K562 (cell line): Measurements from ENCODE around the gene SMIM22. TPM values are rescaled to one million over a fixed set of nuclear protein-coding genes. Genes with fewer than 3 reads are reported as not detected.
A peak's percentile ranks its signal among the peaks of the same experiment; 100 is the strongest.

Experiments
- AFF1 ChIP-seq, 2 experiments: fragments of 450-650 bp; IDR thresholded peaks; 2 replicates each; pipeline ENCODE4 v1.6.1; 2018; ENCODE audit warnings: mild to moderate bottlenecking in 2 of 2, low read depth in 1 of 2; ENCODE audit not compliant: partially characterized antibody in 2 of 2
- HMGN3 ChIP-seq: IDR thresholded peaks from 2 replicates; pipeline ENCODE4 v1.6.1; 2011; ENCODE audit warnings: borderline replicate concordance, low read depth, mild to moderate bottlenecking, mixed read lengths, low read length; ENCODE audit not compliant: insufficient read length; ENCODE audit errors: extremely low read depth
- POLR2AphosphoS5 ChIP-seq: IDR thresholded peaks from 2 replicates; pipeline ENCODE4 v1.6.1; 2011; ENCODE audit warnings: mild to moderate bottlenecking, low read depth, low read length, moderate library complexity; ENCODE audit not compliant: control insufficient read depth, insufficient read depth
- POLR2B ChIP-seq: fragments of 450-650 bp; IDR thresholded peaks from 2 replicates; pipeline ENCODE4 v1.6.1; 2018; ENCODE audit warnings: low read depth; ENCODE audit not compliant: partially characterized antibody
- POLR2G ChIP-seq: fragments of 200-400 bp; formaldehyde crosslinking; IDR thresholded peaks from 2 replicates; pipeline ENCODE4 v1.6.1; 2017; ENCODE audit warnings: low read depth, mild to moderate bottlenecking, antibody characterized with exemption, low read length, moderate library complexity
- RFX5 ChIP-seq: IDR thresholded peaks from 2 replicates; pipeline ENCODE4 v1.6.1; 2011; ENCODE audit warnings: low read depth, mild to moderate bottlenecking, improper control_type of control experiment, low read length
- SAFB ChIP-seq: fragments of 200-400 bp; formaldehyde crosslinking; IDR thresholded peaks from 2 replicates; pipeline ENCODE4 v1.6.1; 2017; ENCODE audit warnings: low read depth, low read length, borderline replicate concordance
- SIX5 ChIP-seq, 2 experiments: IDR thresholded peaks; 2 replicates each; pipeline ENCODE4 v1.6.1; 2011; ENCODE audit warnings: low read length in 2 of 2, borderline replicate concordance in 1 of 2, low read depth in 1 of 2, mild to moderate bottlenecking in 1 of 2, moderate library complexity in 1 of 2; ENCODE audit not compliant: insufficient read depth in 1 of 2
- SMAD3 ChIP-seq: fragments of 450-650 bp; formaldehyde crosslinking; conservative IDR thresholded peaks from 2 replicates; pipeline ENCODE4 v1.4.0; 2020; ENCODE audit warnings: mild to moderate bottlenecking
- ZNF143 ChIP-seq: sonication (generic); formaldehyde crosslinking; IDR thresholded peaks from 2 replicates; pipeline ENCODE4 v1.9.0; 2022; ENCODE audit warnings: mild to moderate bottlenecking, missing genetic modification reagents
- ZNF511 ChIP-seq: sonication (generic); formaldehyde crosslinking; IDR thresholded peaks from 2 replicates; pipeline ENCODE4 v1.8.0; 2022; ENCODE audit warnings: mild to moderate bottlenecking, missing genetic modification reagents
- ZNF76 ChIP-seq: fragments of 250-450 bp; sonication (Bioruptor Pico); IDR thresholded peaks from 2 replicates; pipeline ENCODE4 v1.4.0; 2020; ENCODE audit warnings: mild to moderate bottlenecking, moderate library complexity, borderline replicate concordance
- ZNF79 ChIP-seq: fragments of 250-450 bp; sonication (Bioruptor Pico); IDR thresholded peaks from 2 replicates; pipeline ENCODE4 v1.4.0; 2020; ENCODE audit warnings: low read depth, mild to moderate bottlenecking, moderate library complexity
- polyA plus RNA-seq, 8 experiments: library from polyadenylated mRNA; depleted of rRNA in 4 of 8; stranded (reverse) in 5 of 8; unstranded in 3 of 8; fragments of >200 nt; fragmentation: Nextera tagmentation in 2 of 8; fragmentation: Illumina TruSeq in 1 of 8; extraction: Ambion mirVana in 2 of 8; extraction: Trizol in 1 of 8; gene quantifications; 2 replicates each; pipeline versions ENCODE4 v1.2.1 to v1.2.3, GENCODE V29; 2011 to 2014; ENCODE audit warnings: inconsistent platforms in 1 of 8, missing spikeins in 1 of 8
- total RNA-seq, 7 experiments: library from RNA; depleted of rRNA in 6 of 7; stranded (reverse); fragments of >200 nt in 6 of 7; fragmentation: Illumina TruSeq in 2 of 7; extraction: Trizol in 2 of 7; gene quantifications; 2 replicates each; pipeline versions ENCODE4 v1.2.1 to v1.2.3, GENCODE V29; 2011 to 2021; ENCODE audit warnings: low replicate concordance in 1 of 7
- TF ChIP-seq, protein P1 (sequence below): sonication (generic); formaldehyde crosslinking; IDR thresholded peaks from 2 replicates; pipeline ENCODE4 v1.8.0; 2022; ENCODE audit warnings: mild to moderate bottlenecking, missing genetic modification reagents, borderline replicate concordance

Gene SMIM22
- total and polyA plus RNA-seq, 9 of the 15 experiments (the other 6 are each of a cell fraction or from before 2014, with no cell fraction given): not detected

DNA sequence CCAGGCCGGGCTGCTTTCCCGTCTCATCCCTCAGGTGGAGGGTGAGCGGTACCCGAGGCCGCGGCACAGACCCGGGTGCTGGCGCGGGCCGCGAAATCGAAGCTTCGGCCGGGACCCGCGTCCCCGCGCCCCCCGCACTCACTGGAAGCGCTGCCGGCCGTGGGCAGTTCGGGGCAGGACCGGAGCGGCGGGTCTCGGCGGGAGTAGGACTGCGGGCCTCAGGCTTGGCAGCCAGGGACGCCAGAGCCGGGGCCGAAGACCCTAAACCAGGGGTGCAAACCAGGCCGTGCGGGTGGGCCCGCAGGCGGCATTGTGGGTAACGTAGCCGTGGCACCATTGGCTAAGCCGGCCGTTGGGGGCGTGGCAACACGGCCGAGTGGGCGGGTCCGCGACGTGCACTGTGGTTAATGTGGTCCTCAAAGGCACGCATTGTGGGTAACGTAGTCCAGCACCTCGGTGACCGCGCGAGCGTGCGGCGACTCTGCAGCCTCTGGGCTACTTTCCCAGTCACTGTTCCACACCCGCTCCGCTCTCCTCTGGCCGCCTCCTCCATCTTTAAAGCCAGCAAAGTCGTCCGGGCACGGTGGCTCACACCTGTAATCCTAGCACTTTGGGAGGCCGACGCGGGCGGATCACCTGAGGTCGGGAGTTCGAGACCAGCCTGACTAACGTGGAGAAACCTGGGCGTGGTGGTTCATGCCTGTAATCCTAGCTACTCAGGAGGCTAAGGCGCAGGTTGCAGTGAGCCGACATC, 28.1 kb upstream of the SMIM22 start, which contains the start of gene ZNF500 (continued):
- TF ChIP-seq POLR2AphosphoS5: peak; percentile 50; the same call in 1 of the 2 replicates
- TF ChIP-seq POLR2G: peak; percentile 87
- TF ChIP-seq HMGN3: peak; percentile 78
- TF ChIP-seq SMAD3: no peak
- TF ChIP-seq RFX5: no peak
- TF ChIP-seq POLR2B: peak; percentile 64
- peak in 1 of 2 experiments; percentile 96 for TF ChIP-seq AFF1 (IDR thresholded peaks at IDR 0.05; ENCODE audit: low read depth in 1 of 2, partially characterized antibody in 2 of 2)
- peak; percentile 77; the same call in 1 of the 2 replicates for TF ChIP-seq ZNF76 (CRISPR knock-in tag)
- TF ChIP-seq ZNF511 (CRISPR knock-in tag): peak; percentile 43; the same call in 1 of the 2 replicates
- TF ChIP-seq ZNF79: no peak
- TF ChIP-seq ZNF143 (CRISPR knock-in tag): peak; percentile 92
- peak; percentile 66; the same call in 1 of the 2 replicates for TF ChIP-seq SAFB
- TF ChIP-seq, protein P1, sequence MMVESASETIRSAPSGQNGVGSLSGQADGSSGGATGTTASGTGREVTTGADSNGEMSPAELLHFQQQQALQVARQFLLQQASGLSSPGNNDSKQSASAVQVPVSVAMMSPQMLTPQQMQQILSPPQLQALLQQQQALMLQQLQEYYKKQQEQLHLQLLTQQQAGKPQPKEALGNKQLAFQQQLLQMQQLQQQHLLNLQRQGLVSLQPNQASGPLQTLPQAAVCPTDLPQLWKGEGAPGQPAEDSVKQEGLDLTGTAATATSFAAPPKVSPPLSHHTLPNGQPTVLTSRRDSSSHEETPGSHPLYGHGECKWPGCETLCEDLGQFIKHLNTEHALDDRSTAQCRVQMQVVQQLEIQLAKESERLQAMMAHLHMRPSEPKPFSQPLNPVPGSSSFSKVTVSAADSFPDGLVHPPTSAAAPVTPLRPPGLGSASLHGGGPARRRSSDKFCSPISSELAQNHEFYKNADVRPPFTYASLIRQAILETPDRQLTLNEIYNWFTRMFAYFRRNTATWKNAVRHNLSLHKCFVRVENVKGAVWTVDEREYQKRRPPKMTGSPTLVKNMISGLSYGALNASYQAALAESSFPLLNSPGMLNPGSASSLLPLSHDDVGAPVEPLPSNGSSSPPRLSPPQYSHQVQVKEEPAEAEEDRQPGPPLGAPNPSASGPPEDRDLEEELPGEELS: 0 out of 2 replicates have a peak, but pooled peaks have one; percentile 20
- TF ChIP-seq SIX5 (IDR thresholded peaks at IDR 0.05; ENCODE audit: borderline replicate concordance in 1 of 2, insufficient read depth in 1 of 2, low read depth in 1 of 2, low read length in 2 of 2): peak; percentile 85
